ENCODE measurements around the gene LIME1. TPM values are rescaled to one million over a fixed set of nuclear protein-coding genes. Genes with fewer than 3 reads are reported as not detected.

The LIME1 gene
- total RNA-seq, 4 donors from 2014 or later = 12.2 to 36.5 (median 16.9) TPM

GRCh38 chr20:63748070-63748933 lies 11.8 kb downstream of the LIME1 start:
- Histone ChIP-seq H3K4me3 (no peak overlapping the region), H3K27ac (no peak overlapping the region), H3K36me3 (peaks cover 13% of the 10 kb centered on the region), H3K9me3 (no peaks in the 10 kb centered on the region), H3K27me3 (no peaks in the 10 kb centered on the region), H3K4me1 (peaks cover 2% of the 10 kb centered on the region)
- DNase-seq (ENCODE audit: low spot score in 2 of 2) = no peak
- TF ChIP-seq, protein P1, sequence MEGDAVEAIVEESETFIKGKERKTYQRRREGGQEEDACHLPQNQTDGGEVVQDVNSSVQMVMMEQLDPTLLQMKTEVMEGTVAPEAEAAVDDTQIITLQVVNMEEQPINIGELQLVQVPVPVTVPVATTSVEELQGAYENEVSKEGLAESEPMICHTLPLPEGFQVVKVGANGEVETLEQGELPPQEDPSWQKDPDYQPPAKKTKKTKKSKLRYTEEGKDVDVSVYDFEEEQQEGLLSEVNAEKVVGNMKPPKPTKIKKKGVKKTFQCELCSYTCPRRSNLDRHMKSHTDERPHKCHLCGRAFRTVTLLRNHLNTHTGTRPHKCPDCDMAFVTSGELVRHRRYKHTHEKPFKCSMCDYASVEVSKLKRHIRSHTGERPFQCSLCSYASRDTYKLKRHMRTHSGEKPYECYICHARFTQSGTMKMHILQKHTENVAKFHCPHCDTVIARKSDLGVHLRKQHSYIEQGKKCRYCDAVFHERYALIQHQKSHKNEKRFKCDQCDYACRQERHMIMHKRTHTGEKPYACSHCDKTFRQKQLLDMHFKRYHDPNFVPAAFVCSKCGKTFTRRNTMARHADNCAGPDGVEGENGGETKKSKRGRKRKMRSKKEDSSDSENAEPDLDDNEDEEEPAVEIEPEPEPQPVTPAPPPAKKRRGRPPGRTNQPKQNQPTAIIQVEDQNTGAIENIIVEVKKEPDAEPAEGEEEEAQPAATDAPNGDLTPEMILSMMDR (IDR thresholded peaks at IDR 0.05) = no peak
- no peak for TF ChIP-seq POLR2AphosphoS5 (IDR thresholded peaks at IDR 0.05)
- TF ChIP-seq POLR2A (IDR thresholded peaks at IDR 0.05) = no peak
- no peak for TF ChIP-seq EP300 (IDR thresholded peaks at IDR 0.05)
- 84% methylated on average over 14 of the region's 20 CpGs for WGBS

DNA sequence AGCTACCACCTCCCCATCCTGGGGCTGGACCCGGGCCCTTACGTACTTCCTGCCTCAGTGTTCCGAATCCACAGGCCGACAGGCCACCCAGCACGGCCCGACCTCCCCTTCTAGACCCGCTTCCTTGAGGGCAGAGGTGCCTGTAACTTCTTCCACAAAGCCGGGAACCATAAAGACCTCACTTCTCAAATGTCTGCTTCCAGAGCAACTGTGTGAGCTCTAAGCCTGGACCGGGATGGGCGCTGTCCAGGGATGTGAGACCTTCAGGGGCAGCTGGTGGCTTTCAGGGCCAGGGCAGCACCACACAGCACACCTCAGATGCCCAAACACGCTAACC lies 12.4 kb downstream of the LIME1 start:
- H3K4me1 ChIP-seq = peaks cover 2% of the 10 kb centered on the region
- H3K9me3 ChIP-seq = no peaks in the 10 kb centered on the region
- H3K27me3 ChIP-seq = no peaks in the 10 kb centered on the region
- WGBS = 90% methylated on average over 11 of the region's 11 CpGs
- no peak for TF ChIP-seq POLR2AphosphoS5 (IDR thresholded peaks at IDR 0.05)
- TF ChIP-seq, protein P1 (IDR thresholded peaks at IDR 0.05) = no peak
- TF ChIP-seq EP300 (IDR thresholded peaks at IDR 0.05) = no peak
- TF ChIP-seq POLR2A (IDR thresholded peaks at IDR 0.05) = no peak
- no peak overlapping the region for H3K27ac ChIP-seq
- no peak for DNase-seq (ENCODE audit: low spot score in 2 of 2)
- H3K36me3 ChIP-seq = peaks cover 11% of the 10 kb centered on the region
- no peak overlapping the region for H3K4me3 ChIP-seq

DNA sequence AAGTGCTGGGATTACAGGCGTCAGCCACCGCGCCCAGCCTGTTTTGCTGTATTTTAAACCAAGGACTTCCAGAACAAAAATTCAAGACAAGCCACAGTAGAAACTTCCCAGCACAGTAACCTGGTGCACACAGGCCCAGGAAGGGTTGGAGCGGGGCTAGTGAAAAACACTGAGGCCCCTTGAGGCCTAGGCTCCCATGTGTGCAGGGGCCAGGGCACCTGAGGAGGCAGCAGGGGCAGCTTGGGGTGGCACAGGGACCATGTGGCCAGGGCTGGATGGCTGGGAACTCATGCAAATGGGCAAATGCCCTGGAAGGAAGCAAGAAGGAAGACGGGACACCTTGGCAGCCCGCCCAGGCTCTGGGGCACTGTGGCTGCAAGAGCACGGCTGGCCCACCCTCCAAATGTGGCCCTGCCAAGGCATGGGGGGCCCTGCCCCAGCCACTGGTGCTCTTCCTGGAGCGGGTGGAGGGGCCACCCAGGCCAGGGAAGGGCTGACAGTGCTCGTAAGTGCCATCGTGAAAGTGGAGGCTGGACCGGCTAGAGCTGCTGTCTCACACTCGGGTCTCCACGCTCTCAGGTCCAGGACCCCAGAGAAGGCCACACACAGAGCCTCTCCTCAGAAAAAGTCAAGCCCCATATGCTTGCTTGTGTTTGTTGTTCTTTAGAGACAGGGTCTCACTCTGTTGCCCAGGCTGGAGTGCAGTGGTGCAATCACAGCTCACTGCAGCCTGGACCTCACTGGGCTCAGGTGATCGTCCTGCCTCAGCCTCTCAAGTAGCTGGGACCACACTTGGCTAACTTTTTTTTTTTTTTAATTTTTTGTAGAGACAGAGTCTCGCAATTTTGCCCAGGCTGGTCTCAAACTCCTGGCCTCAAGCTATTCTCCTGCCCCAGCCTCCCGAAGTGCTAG lies 13.4 kb downstream of the LIME1 start:
- peaks cover 2% of the 10 kb centered on the region for H3K4me1 ChIP-seq
- TF ChIP-seq POLR2A (IDR thresholded peaks at IDR 0.05) (no peak), POLR2AphosphoS5 (IDR thresholded peaks at IDR 0.05) (no peak), EP300 (IDR thresholded peaks at IDR 0.05) (no peak)
- TF ChIP-seq, protein P1 (IDR thresholded peaks at IDR 0.05) = no peak
- 91% methylated on average over 11 of the region's 16 CpGs for WGBS

DNA sequence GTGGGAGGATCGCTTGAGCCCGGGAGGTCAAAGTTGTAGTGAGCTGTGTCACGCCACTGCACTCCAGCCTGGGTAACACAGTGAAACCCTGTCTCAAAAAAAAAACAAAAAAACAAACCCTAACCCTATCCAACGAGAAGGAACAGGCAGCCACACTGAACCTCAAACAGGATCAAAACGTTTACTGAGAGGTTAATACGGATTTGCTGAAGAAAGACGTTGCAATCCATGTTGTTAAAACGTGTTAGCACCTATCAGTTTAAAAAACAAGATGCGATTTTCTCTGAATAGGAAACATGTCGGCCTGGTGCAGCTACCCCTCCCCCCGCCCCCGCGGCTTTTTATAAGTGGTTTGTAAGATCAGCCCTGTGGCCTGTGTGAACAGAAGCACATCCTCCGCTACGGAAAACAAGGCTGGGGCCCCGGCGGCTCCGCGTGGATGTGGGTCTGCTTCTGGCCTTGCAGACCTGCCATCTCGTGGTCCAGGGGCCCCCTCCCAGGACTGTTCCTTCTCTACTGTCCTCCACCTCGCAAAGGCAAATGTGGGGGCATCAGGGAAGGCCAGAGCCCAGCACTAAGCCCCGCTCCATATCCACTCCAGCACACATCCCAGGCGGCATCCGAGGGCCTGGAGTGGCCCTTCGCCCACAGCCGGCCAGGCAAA lies 14.5 kb downstream of the LIME1 start:
- no peaks in the 10 kb centered on the region for H3K9me3 ChIP-seq
- peak in 1 of 2 donors; percentile 80 for DNase-seq (ENCODE audit: low spot score in 2 of 2)
- H3K36me3 ChIP-seq = peaks cover 11% of the 10 kb centered on the region
- no peaks in the 10 kb centered on the region for H3K4me1 ChIP-seq
- H3K27ac ChIP-seq = no peak overlapping the region
- WGBS = 63% methylated on average over 19 of the region's 26 CpGs
- no peaks in the 10 kb centered on the region for H3K27me3 ChIP-seq
- no peak overlapping the region for H3K4me3 ChIP-seq
- no peak for TF ChIP-seq EP300 (IDR thresholded peaks at IDR 0.05)
- TF ChIP-seq POLR2AphosphoS5 (IDR thresholded peaks at IDR 0.05) = no peak
- no peak for TF ChIP-seq POLR2A (IDR thresholded peaks at IDR 0.05)
- TF ChIP-seq, protein P1 (IDR thresholded peaks at IDR 0.05) = no peak

More for the DNA sequence above, 13.4 kb downstream of the LIME1 start:
- H3K4me3 ChIP-seq = no peak overlapping the region
- H3K36me3 ChIP-seq = peaks cover 11% of the 10 kb centered on the region
- DNase-seq (ENCODE audit: low spot score in 2 of 2) = no peak
- H3K27me3 ChIP-seq = no peaks in the 10 kb centered on the region
- H3K9me3 ChIP-seq = no peaks in the 10 kb centered on the region
- no peak overlapping the region for H3K27ac ChIP-seq

Measured in suprapubic skin (tissue), 4 donors.